Caco-2 (cell line): ENCODE results near the gene SPRR3. TPM values are rescaled to one million over a fixed set of nuclear protein-coding genes. Genes with fewer than 3 reads are reported as not detected.

Source experiments
- BruUV-seq: library from RNA; stranded (reverse); fragments of 400-500 nt; replicated peaks from 2 replicates; lab custom pipeline; 2021; lab: Mats Ljungman, UMichigan
- CTCF ChIA-PET: fragments of 300-600 bp; sonication (Branson Sonifier 250); formaldehyde crosslinking; loops from one replicate; lab custom pipeline; 2022; ENCODE audit warnings: antibody characterized with exemption; lab: Charles Lee
- POLR2A ChIA-PET: fragments of 300-600 bp; sonication (Branson Sonifier 250); formaldehyde crosslinking; loops from one replicate; lab custom pipeline; 2022; ENCODE audit warnings: antibody characterized with exemption; lab: Charles Lee
- DNase-seq, 2 experiments: peaks; one replicate each; pipeline versions ENCODE4 v3.0.0 to v3.0.0-alpha.2; 2020 to 2022
- H3K27me3 ChIP-seq: replicated peaks from 2 replicates; pipeline ENCODE4 v1.6.0; 2011; ENCODE audit warnings: low read length; ENCODE audit not compliant: control insufficient read depth, insufficient read depth
- H3K36me3 ChIP-seq: 2 replicates; pipeline ENCODE4 v1.5.1; 2011; ENCODE audit warnings: low read length; ENCODE audit not compliant: control insufficient read depth, insufficient read depth
- H3K4me1 ChIP-seq: fragments of 250-450 bp; sonication (Bioruptor Pico); 2 replicates; pipeline ENCODE4 v1.5.1; 2020; ENCODE audit warnings: mild to moderate bottlenecking
- H3K4me3 ChIP-seq: 2 replicates; pipeline ENCODE4 v1.5.1; 2011; ENCODE audit warnings: low read depth, mild to moderate bottlenecking, control low read depth, low read length
- H3K9me3 ChIP-seq: fragments of 250-450 bp; sonication (Bioruptor Pico); 2 replicates; pipeline ENCODE4 v1.5.1; 2020; ENCODE audit warnings: mild to moderate bottlenecking, moderate library complexity
- H3K27ac Mint-ChIP-seq: one replicate; pipeline ENCODE4 v1.8.0; 2022; ENCODE audit warnings: mixed read lengths; ENCODE audit not compliant: unreplicated experiment
- H3K27me3 Mint-ChIP-seq: one replicate; pipeline ENCODE4 v1.8.0; 2022; ENCODE audit warnings: mixed read lengths; ENCODE audit not compliant: insufficient read depth, unreplicated experiment
- H3K36me3 Mint-ChIP-seq: one replicate; pipeline ENCODE4 v1.8.0; 2022; ENCODE audit warnings: mild to moderate bottlenecking, mixed read lengths; ENCODE audit not compliant: insufficient read depth, unreplicated experiment
- H3K4me1 Mint-ChIP-seq: one replicate; pipeline ENCODE4 v1.8.0; 2022; ENCODE audit warnings: low read depth, mixed read lengths; ENCODE audit not compliant: unreplicated experiment
- H3K4me3 Mint-ChIP-seq: one replicate; pipeline ENCODE4 v1.8.0; 2022; ENCODE audit warnings: mild to moderate bottlenecking, moderate library complexity, mixed read lengths; ENCODE audit not compliant: unreplicated experiment
- H3K9me3 Mint-ChIP-seq: one replicate; pipeline ENCODE4 v1.8.0; 2022; ENCODE audit warnings: mixed read lengths; ENCODE audit not compliant: unreplicated experiment
- intact Hi-C: fragments of 100-400 bp; cut with micrococcal nuclease; formaldehyde crosslinking; loops from one replicate; pipeline ENCODE4 v1.10.0; 2022; ENCODE audit not compliant: unreplicated experiment
- total RNA-seq: library from RNA; stranded (reverse); gene quantifications from 2 replicates; pipeline ENCODE4 v1.2.3, GENCODE V29; 2022
- TF ChIP-seq, protein P1 (sequence below), 2 experiments: fragments of 200-600 bp in 1 of 2; IDR thresholded peaks; 1 replicate in 1 of 2; 2 replicates in 1 of 2; pipeline versions ENCODE4 v1.5.1 to v1.8.0; 2011 to 2022; ENCODE audit warnings: antibody characterized with exemption in 1 of 2, control low read depth in 1 of 2, inconsistent platforms in 1 of 2, low read depth in 1 of 2, low read length in 1 of 2, mild to moderate bottlenecking in 1 of 2, moderate library complexity in 1 of 2; ENCODE audit not compliant: insufficient read depth in 1 of 2, severe bottlenecking in 1 of 2, unreplicated experiment in 1 of 2

SPRR3 gene
- total RNA-seq, 1 experiment from 2014 or later: 0.70 TPM

DNA sequence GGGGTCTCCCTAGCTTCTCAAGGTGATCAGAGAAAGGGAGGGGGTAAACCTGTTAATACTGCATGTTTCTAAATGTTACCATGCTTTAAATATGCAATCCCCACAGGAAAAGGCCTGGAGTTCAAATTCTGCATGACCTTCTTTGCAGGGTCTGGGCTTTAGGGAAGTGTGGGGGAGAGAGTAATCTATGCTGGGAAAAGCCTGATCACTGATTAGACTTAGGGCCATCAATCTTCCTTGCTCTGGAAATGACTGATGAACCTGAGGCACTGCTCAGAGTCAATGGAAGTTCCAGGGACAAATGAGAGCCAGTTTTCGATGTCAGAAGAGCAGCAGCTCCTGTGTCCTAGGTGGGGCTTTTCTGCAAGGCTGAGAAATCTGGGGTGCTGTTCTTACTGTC, 20.9 kb upstream of the SPRR3 start:
- H3K9me3 Mint-ChIP-seq: no peaks in the 10 kb centered on the region
- peaks cover 26% of the 10 kb centered on the region for H3K27me3 Mint-ChIP-seq
- Histone ChIP-seq H3K27me3 (peaks cover 2% of the 10 kb centered on the region; the same call in 1 of the 2 replicates), H3K36me3 (no peaks in the 10 kb centered on the region), H3K4me3 (no peak overlapping the region), H3K4me1 (no peaks in the 10 kb centered on the region), H3K9me3 (no peaks in the 10 kb centered on the region)
- no peak overlapping the region for H3K4me3 Mint-ChIP-seq
- no peak overlapping the region for H3K27ac Mint-ChIP-seq
- no peak for DNase-seq
- ChIA-PET POLR2A (no interaction called here), CTCF (no interaction called here)
- intact Hi-C loops: no loop called here
- no TSS peak for BruUV-seq
- no peaks in the 10 kb centered on the region for H3K4me1 Mint-ChIP-seq
- no peaks in the 10 kb centered on the region for H3K36me3 Mint-ChIP-seq
- TF ChIP-seq, protein P1, sequence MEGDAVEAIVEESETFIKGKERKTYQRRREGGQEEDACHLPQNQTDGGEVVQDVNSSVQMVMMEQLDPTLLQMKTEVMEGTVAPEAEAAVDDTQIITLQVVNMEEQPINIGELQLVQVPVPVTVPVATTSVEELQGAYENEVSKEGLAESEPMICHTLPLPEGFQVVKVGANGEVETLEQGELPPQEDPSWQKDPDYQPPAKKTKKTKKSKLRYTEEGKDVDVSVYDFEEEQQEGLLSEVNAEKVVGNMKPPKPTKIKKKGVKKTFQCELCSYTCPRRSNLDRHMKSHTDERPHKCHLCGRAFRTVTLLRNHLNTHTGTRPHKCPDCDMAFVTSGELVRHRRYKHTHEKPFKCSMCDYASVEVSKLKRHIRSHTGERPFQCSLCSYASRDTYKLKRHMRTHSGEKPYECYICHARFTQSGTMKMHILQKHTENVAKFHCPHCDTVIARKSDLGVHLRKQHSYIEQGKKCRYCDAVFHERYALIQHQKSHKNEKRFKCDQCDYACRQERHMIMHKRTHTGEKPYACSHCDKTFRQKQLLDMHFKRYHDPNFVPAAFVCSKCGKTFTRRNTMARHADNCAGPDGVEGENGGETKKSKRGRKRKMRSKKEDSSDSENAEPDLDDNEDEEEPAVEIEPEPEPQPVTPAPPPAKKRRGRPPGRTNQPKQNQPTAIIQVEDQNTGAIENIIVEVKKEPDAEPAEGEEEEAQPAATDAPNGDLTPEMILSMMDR (IDR thresholded peaks at IDR 0.05; ENCODE audit: insufficient read depth in 1 of 2, low read depth in 1 of 2, low read length in 1 of 2, severe bottlenecking in 1 of 2, unreplicated experiment in 1 of 2): no peak

DNA sequence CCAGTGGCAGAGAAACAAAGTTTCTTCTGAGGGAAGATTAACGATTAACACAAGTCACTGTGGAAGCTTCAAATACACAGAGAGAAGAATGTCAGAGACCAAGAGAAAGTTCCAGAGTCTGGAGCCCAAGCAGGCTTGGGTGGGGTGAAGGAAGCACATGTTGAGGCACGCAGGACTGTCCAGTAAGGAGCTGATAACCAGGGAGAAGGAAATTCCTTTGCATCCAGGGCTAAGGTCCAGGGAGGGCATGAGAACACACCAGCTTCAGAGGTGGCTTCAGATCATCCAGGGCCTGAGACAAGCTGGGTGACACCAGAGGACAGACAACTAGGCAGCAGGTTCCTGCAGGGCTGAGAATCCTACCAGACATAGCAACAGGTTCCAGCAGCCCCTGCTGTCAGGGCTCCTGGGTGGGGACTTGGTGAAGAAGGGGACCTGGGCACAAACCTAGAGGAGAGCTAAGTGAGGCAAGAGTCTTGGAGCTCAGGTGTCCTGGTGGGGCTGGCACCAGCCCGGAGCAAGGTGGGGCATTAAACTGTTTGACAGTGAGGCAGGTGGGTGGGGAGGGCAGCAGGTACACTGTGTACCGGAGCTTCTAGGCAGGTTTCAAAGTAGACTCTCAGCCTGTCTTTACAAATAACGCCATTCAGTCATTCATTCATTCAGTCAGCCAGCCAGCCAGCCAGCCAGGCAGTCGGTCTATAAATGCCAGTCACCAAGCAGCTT, 20.2 kb upstream of the SPRR3 start:
- H3K27me3 Mint-ChIP-seq: peaks cover 24% of the 10 kb centered on the region
- intact Hi-C loops: no loop called here
- H3K4me1 Mint-ChIP-seq: no peaks in the 10 kb centered on the region
- no TSS peak for BruUV-seq
- CTCF ChIA-PET: no interaction called here
- DNase-seq: no peak
- Histone ChIP-seq H3K27me3 (peaks cover 2% of the 10 kb centered on the region; the same call in 1 of the 2 replicates), H3K36me3 (no peaks in the 10 kb centered on the region), H3K4me1 (no peaks in the 10 kb centered on the region), H3K9me3 (no peaks in the 10 kb centered on the region), H3K4me3 (no peak overlapping the region)
- POLR2A ChIA-PET: no interaction called here
- no peak overlapping the region for H3K4me3 Mint-ChIP-seq
- no peaks in the 10 kb centered on the region for H3K9me3 Mint-ChIP-seq
- TF ChIP-seq, protein P1 (IDR thresholded peaks at IDR 0.05; ENCODE audit: insufficient read depth in 1 of 2, low read depth in 1 of 2, low read length in 1 of 2, severe bottlenecking in 1 of 2, unreplicated experiment in 1 of 2): no peak
- no peaks in the 10 kb centered on the region for H3K36me3 Mint-ChIP-seq
- no peak overlapping the region for H3K27ac Mint-ChIP-seq

DNA sequence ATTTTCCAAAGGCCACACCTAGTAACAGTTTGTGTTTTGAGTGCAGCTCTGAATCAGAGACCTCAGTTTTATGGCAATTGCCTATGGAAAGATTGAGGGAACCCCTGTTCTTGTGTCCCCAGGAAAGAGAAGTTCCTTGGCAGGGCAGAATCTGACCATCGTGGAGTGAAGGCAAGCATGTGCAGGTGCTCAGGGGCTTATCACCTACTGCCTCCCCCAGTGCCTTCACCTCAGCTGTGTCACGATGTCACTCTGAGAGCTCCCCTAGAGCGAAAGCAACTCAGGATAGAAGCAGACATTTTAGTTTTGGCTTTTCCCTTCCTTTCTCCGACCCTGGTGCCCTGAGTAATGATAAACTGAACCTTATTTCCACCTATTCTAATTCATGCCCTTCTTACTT, 19.5 kb upstream of the SPRR3 start:
- peaks cover 2% of the 10 kb centered on the region; the same call in 1 of the 2 replicates for H3K27me3 ChIP-seq
- CTCF ChIA-PET: no interaction called here
- Mint-ChIP-seq H3K27me3 (peaks cover 23% of the 10 kb centered on the region), H3K9me3 (no peaks in the 10 kb centered on the region), H3K4me1 (no peaks in the 10 kb centered on the region), H3K4me3 (no peak overlapping the region), H3K27ac (no peak overlapping the region), H3K36me3 (no peaks in the 10 kb centered on the region)
- no peak overlapping the region for H3K4me3 ChIP-seq
- POLR2A ChIA-PET: no interaction called here
- intact Hi-C loops: no loop called here
- H3K9me3 ChIP-seq: no peaks in the 10 kb centered on the region
- TF ChIP-seq, protein P1 (IDR thresholded peaks at IDR 0.05; ENCODE audit: insufficient read depth in 1 of 2, low read depth in 1 of 2, low read length in 1 of 2, severe bottlenecking in 1 of 2, unreplicated experiment in 1 of 2): no peak
- no peak for DNase-seq
- no peaks in the 10 kb centered on the region for H3K4me1 ChIP-seq
- BruUV-seq: no TSS peak
- H3K36me3 ChIP-seq: no peaks in the 10 kb centered on the region
